Mucosa of descending colon (tissue), 3 donors: ENCODE results near the gene PLPP3. TPM values are rescaled to one million over a fixed set of nuclear protein-coding genes. Genes with fewer than 3 reads are reported as not detected.

Experiments
- ATAC-seq: fragments of 200-7000 bp; cut with Tn5 transposase; one replicate; pipeline ENCODE4 v1.9.1; 2020; ENCODE audit warnings: mild to moderate bottlenecking, moderate library complexity
- DNase-seq, 3 donors: peaks; one replicate each; pipeline ENCODE4 v3.0.0-alpha.2; 2020
- H3K36me3 ChIP-seq: fragments of 200-600 bp; one replicate; pipeline ENCODE4 v1.8.0; 2021; ENCODE audit warnings: low read depth, mild to moderate bottlenecking
- H3K4me1 ChIP-seq: fragments of 200-600 bp; one replicate; pipeline ENCODE4 v1.8.0; 2021; ENCODE audit warnings: low read depth, mild to moderate bottlenecking
- H3K4me3 ChIP-seq: fragments of 200-600 bp; one replicate; pipeline ENCODE4 v1.8.0; 2021; ENCODE audit warnings: mild to moderate bottlenecking
- H3K9me3 ChIP-seq: fragments of 200-600 bp; one replicate; pipeline ENCODE4 v1.8.0; 2021; ENCODE audit warnings: mild to moderate bottlenecking
- intact Hi-C, 2 donors: fragments of 100-400 bp; cut with DNase I in 1 of 2; cut with micrococcal nuclease in 1 of 2; formaldehyde crosslinking; loops; one replicate each; pipeline versions ENCODE4 v1.11.0 to v1.11.1; 2022; cut with DNase I, micrococcal nuclease
- total RNA-seq, 3 donors: library from RNA; stranded (reverse); fragmentation: NEBNext Ultra II Directional in 2 of 3; extraction: Animal tissue kit (Norgen Biotek cat#: 25700) in 2 of 3; gene quantifications; one replicate each; pipeline versions ENCODE4 v1.2.1 to v1.2.4, GENCODE V29; 2021 to 2023
- TF ChIP-seq, protein P1 (sequence below): fragments of 200-600 bp; IDR thresholded peaks from one replicate; pipeline ENCODE4 v1.8.0; 2022; ENCODE audit warnings: antibody characterized with exemption, mild to moderate bottlenecking
- donor health status: DM: no; HTN: no; CAD: no; lungs with moderate emphysema.
- donor health status: DM: no; HTN: no; CAD: no.
- donor health status: DM: no; HTN: yes; CAD: no.

Gene PLPP3
- total RNA-seq, 3 donors from 2014 or later, result 25.3 to 80.5 (median 42.3) TPM

- peaks cover 10% of the 10 kb centered on the region for H3K4me1 ChIP-seq
- H3K36me3 ChIP-seq, result no peaks in the 10 kb centered on the region
- intact Hi-C loops, result no loop called here
- DNase-seq (no peak), ATAC-seq (no peak)
- H3K4me3 ChIP-seq, result no peak overlapping the region
- H3K9me3 ChIP-seq, result no peaks in the 10 kb centered on the region
- TF ChIP-seq, protein P1, sequence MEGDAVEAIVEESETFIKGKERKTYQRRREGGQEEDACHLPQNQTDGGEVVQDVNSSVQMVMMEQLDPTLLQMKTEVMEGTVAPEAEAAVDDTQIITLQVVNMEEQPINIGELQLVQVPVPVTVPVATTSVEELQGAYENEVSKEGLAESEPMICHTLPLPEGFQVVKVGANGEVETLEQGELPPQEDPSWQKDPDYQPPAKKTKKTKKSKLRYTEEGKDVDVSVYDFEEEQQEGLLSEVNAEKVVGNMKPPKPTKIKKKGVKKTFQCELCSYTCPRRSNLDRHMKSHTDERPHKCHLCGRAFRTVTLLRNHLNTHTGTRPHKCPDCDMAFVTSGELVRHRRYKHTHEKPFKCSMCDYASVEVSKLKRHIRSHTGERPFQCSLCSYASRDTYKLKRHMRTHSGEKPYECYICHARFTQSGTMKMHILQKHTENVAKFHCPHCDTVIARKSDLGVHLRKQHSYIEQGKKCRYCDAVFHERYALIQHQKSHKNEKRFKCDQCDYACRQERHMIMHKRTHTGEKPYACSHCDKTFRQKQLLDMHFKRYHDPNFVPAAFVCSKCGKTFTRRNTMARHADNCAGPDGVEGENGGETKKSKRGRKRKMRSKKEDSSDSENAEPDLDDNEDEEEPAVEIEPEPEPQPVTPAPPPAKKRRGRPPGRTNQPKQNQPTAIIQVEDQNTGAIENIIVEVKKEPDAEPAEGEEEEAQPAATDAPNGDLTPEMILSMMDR, result no peak
These were observed 17.9 kb downstream of the PLPP3 start for GRCh38 chr1:56561227-56562019.

- no peak overlapping the region for H3K4me3 ChIP-seq
- ATAC-seq (no peak), DNase-seq (no peak)
- intact Hi-C loops, result no loop called here
- H3K9me3 ChIP-seq, result no peaks in the 10 kb centered on the region
- H3K36me3 ChIP-seq, result no peaks in the 10 kb centered on the region
- TF ChIP-seq, protein P1, result no peak
- H3K4me1 ChIP-seq, result no peaks in the 10 kb centered on the region
These were observed 21.6 kb downstream of the PLPP3 start for GRCh38 chr1:56557746-56558145.

- Histone ChIP-seq H3K36me3 (no peaks in the 10 kb centered on the region), H3K4me3 (no peak overlapping the region), H3K4me1 (no peaks in the 10 kb centered on the region), H3K9me3 (no peaks in the 10 kb centered on the region)
- intact Hi-C loops, result no loop called here
- no peak for ATAC-seq
- TF ChIP-seq, protein P1, result no peak
- no peak for DNase-seq
These were observed 23.9 kb downstream of the PLPP3 start for GRCh38 chr1:56555448-56555847.

- TF ChIP-seq, protein P1, result no peak
- H3K36me3 ChIP-seq, result no peaks in the 10 kb centered on the region
- DNase-seq, result no peak
- H3K4me1 ChIP-seq, result peaks cover 2% of the 10 kb centered on the region
- H3K9me3 ChIP-seq, result no peaks in the 10 kb centered on the region
- no peak for ATAC-seq
- no peak overlapping the region for H3K4me3 ChIP-seq
- intact Hi-C loops, result no loop called here
These were observed 26.3 kb downstream of the PLPP3 start for GRCh38 chr1:56553046-56553445.

- Histone ChIP-seq H3K9me3 (no peaks in the 10 kb centered on the region), H3K4me3 (no peak overlapping the region), H3K36me3 (no peaks in the 10 kb centered on the region), H3K4me1 (peaks cover 8% of the 10 kb centered on the region)
- ATAC-seq, result no peak
- no peak for DNase-seq
- intact Hi-C loops, result no loop called here
- TF ChIP-seq, protein P1, result no peak
These were observed 27.0 kb downstream of the PLPP3 start for GRCh38 chr1:56552349-56552748.
